Progenitor cell of endocrine pancreas (in vitro differentiated cells): ENCODE data around the gene ASCC3. TPM values are rescaled to one million over a fixed set of nuclear protein-coding genes. Genes with fewer than 3 reads are reported as not detected.
A peak's percentile ranks its signal among the peaks of the same experiment; 100 is the strongest.

Source experiments
- DNase-seq: peaks from one replicate; pipeline ENCODE4 v3.0.0; 2021; ENCODE audit warnings: low spot score; ENCODE audit not compliant: unreplicated experiment
- H3K27ac Mint-ChIP-seq: 2 replicates; pipeline ENCODE4 v1.8.0; 2021; ENCODE audit warnings: mild to moderate bottlenecking, moderate library complexity, mixed read lengths
- H3K27me3 Mint-ChIP-seq: 2 replicates; pipeline ENCODE4 v1.8.0; 2021; ENCODE audit warnings: mixed read lengths
- H3K36me3 Mint-ChIP-seq: 2 replicates; pipeline ENCODE4 v1.8.0; 2022; ENCODE audit warnings: mixed read lengths; ENCODE audit not compliant: insufficient read depth
- H3K4me1 Mint-ChIP-seq: 2 replicates; pipeline ENCODE4 v1.8.0; 2021; ENCODE audit warnings: low read depth, mixed read lengths
- H3K4me3 Mint-ChIP-seq: 2 replicates; pipeline ENCODE4 v1.8.0; 2021; ENCODE audit warnings: low read depth, mild to moderate bottlenecking, moderate library complexity, mixed read lengths
- H3K9me3 Mint-ChIP-seq: 2 replicates; pipeline ENCODE4 v1.8.0; 2021; ENCODE audit warnings: low read depth, mixed read lengths
- total RNA-seq: library from RNA; stranded (reverse); gene quantifications from 2 replicates; pipeline ENCODE4 v1.2.1, GENCODE V29; 2021
- TF ChIP-seq, protein P1 (sequence below): fragments of 200-600 bp; sonication (generic); IDR thresholded peaks from one replicate; pipeline ENCODE4 v1.5.0; 2021; ENCODE audit warnings: antibody characterized with exemption, mild to moderate bottlenecking; ENCODE audit not compliant: unreplicated experiment

The ASCC3 gene
- total RNA-seq, 1 donor from 2014 or later = 36.6 TPM

DNA sequence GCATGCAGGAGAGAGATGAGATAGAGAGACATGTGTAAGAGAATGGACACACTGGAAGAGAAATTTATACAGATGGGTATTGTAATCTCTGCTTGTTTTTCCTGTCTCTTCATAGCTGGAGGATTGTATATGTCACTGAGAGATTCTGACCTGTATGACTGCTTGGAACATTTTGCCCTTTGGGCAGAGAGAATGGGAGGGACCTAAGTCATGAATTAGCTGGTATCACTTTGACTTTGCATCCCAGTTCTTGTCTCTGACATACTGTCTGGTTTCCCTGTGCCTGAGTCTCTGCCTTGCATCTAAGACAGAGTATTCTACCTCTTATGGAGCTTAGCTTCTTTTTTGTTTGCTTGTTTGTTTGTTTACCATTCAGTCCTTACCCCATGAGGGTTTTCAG, 37.0 kb upstream of the ASCC3 start:
- H3K4me3 Mint-ChIP-seq = no peak overlapping the region
- peaks cover 11% of the 10 kb centered on the region for H3K4me1 Mint-ChIP-seq
- no peaks in the 10 kb centered on the region for H3K27me3 Mint-ChIP-seq
- TF ChIP-seq, protein P1, sequence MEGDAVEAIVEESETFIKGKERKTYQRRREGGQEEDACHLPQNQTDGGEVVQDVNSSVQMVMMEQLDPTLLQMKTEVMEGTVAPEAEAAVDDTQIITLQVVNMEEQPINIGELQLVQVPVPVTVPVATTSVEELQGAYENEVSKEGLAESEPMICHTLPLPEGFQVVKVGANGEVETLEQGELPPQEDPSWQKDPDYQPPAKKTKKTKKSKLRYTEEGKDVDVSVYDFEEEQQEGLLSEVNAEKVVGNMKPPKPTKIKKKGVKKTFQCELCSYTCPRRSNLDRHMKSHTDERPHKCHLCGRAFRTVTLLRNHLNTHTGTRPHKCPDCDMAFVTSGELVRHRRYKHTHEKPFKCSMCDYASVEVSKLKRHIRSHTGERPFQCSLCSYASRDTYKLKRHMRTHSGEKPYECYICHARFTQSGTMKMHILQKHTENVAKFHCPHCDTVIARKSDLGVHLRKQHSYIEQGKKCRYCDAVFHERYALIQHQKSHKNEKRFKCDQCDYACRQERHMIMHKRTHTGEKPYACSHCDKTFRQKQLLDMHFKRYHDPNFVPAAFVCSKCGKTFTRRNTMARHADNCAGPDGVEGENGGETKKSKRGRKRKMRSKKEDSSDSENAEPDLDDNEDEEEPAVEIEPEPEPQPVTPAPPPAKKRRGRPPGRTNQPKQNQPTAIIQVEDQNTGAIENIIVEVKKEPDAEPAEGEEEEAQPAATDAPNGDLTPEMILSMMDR = no peak
- no peak for DNase-seq
- no peaks in the 10 kb centered on the region for H3K36me3 Mint-ChIP-seq
- H3K27ac Mint-ChIP-seq = no peak overlapping the region
- H3K9me3 Mint-ChIP-seq = no peaks in the 10 kb centered on the region

DNA sequence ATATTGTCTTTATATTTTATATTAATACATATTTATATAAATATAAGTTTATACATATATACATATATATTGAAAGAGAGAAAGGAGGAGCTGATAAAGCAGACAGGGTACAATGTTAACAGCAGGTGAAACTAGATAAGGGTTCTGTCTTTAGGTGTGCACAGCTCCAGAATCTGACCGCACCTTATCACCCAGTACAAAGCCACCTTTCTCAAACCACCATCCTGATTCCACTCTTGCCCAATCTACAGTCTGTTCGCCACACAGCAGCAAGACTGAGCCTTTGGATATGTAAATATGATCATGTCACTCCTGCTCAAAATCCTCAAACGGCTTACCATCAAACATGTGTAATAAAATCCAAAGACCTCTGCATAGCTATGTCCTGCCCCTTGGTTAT, 34.7 kb upstream of the ASCC3 start:
- no peak for DNase-seq
- Mint-ChIP-seq H3K4me1 (peaks cover 12% of the 10 kb centered on the region), H3K36me3 (no peaks in the 10 kb centered on the region), H3K27ac (no peak overlapping the region), H3K4me3 (no peak overlapping the region), H3K27me3 (no peaks in the 10 kb centered on the region), H3K9me3 (peaks cover 3% of the 10 kb centered on the region)
- TF ChIP-seq, protein P1 = no peak

DNA sequence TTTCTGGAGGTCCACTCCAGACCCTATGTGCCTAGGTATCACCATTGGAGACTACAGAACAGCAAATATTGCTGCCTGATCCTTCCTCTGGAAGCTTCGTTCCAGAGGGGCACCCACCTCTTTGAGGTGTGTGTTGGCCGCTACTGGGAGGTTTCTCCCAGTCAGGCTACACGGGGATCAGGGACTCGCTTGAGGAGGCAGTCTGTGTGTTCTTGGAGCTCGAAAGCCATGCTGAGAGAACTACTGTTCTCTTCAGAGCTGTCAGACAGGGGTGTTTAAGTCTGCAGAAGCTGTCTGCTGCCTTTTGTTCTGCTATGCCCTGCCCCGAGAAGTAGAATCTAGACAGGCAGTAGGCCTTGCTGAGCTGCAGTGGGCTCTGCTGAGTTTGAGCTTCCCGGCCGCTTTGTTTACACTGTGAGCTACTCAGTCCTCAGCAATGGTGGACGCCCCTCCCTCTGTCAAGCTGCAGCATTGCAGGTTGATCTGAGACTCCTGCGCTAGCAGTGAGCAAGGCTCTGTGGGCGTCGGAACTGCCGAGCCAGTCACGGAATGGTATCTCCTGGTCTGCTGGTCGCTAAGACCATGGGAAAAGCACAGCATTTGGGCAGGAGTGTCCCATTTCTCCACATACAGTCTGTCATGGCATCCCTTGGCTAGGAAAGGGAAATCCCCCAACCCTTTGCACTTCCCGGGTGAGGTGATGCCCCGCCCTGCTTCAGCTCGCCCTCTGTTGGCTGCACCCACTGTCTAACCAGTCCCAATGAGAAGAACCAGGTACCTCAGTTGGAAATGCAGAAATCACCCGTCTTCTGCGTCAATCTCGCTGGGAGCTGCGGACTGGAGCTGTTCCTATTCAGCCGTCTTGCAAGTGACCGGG, 32.5 kb upstream of the ASCC3 start:
- Mint-ChIP-seq H3K4me3 (peak overlapping the region; percentile 82), H3K27me3 (no peaks in the 10 kb centered on the region), H3K36me3 (no peaks in the 10 kb centered on the region), H3K4me1 (peaks cover 8% of the 10 kb centered on the region), H3K27ac (peak overlapping the region; percentile 62), H3K9me3 (peaks cover 3% of the 10 kb centered on the region)
- TF ChIP-seq, protein P1 = peak; percentile 24
- peak; percentile 28 for DNase-seq

DNA sequence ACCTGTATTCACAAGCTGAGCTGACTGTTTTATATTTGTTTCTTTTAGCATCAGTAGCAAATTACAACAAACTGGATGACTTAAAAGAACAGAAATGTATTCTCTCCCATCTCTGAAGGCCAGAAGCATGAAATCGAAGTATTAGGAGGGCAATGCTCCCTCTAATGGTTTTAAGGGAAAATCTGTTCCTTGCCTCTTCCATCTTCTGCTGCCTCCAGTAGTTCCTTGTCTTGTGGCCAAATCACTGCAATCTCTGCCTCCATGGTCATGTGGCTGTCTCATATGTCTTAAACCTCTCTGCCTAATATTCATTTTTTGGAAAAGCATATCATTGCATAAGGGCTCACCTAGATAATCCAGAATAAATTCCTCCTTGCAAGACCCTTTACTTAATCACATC, 25.2 kb upstream of the ASCC3 start:
- no peak for DNase-seq
- Mint-ChIP-seq H3K4me1 (no peaks in the 10 kb centered on the region), H3K27me3 (no peaks in the 10 kb centered on the region), H3K9me3 (peaks cover 5% of the 10 kb centered on the region), H3K4me3 (no peak overlapping the region), H3K27ac (no peak overlapping the region), H3K36me3 (no peaks in the 10 kb centered on the region)
- TF ChIP-seq, protein P1 = no peak

DNA sequence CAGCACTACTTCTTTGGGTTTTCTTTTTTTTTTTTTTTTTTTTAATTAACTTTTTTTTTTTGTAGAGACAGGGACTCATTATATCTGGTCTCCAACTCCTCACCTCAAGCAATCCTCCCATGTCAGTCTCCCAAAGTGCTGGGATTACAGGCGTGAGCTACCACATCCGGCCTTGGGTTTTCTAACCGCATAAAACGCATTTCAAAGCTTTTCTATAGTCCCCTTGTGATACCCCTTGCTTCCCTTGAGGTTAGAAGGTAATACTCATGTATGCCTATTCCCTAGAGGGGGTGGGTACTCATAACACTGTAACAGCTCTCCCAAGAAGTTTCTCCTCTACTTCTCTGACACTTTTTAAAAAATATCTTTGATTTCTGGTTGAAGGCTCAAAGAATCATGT, 23.9 kb upstream of the ASCC3 start:
- Mint-ChIP-seq H3K36me3 (no peaks in the 10 kb centered on the region), H3K27me3 (no peaks in the 10 kb centered on the region), H3K9me3 (peaks cover 3% of the 10 kb centered on the region), H3K4me3 (no peak overlapping the region), H3K27ac (no peak overlapping the region), H3K4me1 (no peaks in the 10 kb centered on the region)
- TF ChIP-seq, protein P1 = no peak
- no peak for DNase-seq
